Adipocyte (in vitro differentiated cells): ENCODE data around the gene PRMT2.

Experiments
- DNase-seq: peaks from one replicate; pipeline ENCODE4 v3.0.0-alpha.2; 2015; ENCODE audit warnings: low read depth
- H3K27me3 ChIP-seq: replicated peaks from 2 replicates; pipeline ENCODE4 v1.7.0; 2013; ENCODE audit warnings: mild to moderate bottlenecking, low read length, moderate library complexity; ENCODE audit not compliant: control insufficient read depth, insufficient read depth
- H3K36me3 ChIP-seq: 2 replicates; pipeline ENCODE4 v1.7.0; 2013; ENCODE audit warnings: low read length, mild to moderate bottlenecking, moderate library complexity; ENCODE audit not compliant: control insufficient read depth, insufficient read depth, severe bottlenecking
- H3K4me1 ChIP-seq: 2 replicates; pipeline ENCODE4 v1.7.0; 2013; ENCODE audit warnings: mild to moderate bottlenecking, low read length, moderate library complexity; ENCODE audit not compliant: control insufficient read depth, insufficient read depth
- H3K4me3 ChIP-seq: 2 replicates; pipeline ENCODE4 v1.7.0; 2013; ENCODE audit warnings: mild to moderate bottlenecking, low read length, moderate library complexity
- H3K9ac ChIP-seq: 2 replicates; pipeline ENCODE4 v1.7.0; 2013; ENCODE audit warnings: mild to moderate bottlenecking, low read length, moderate library complexity
- H3K9me3 ChIP-seq: 2 replicates; pipeline ENCODE4 v1.7.0; 2013; ENCODE audit warnings: mild to moderate bottlenecking, low read length, moderate library complexity; ENCODE audit not compliant: control insufficient read depth

PRMT2 gene

GRCh38 chr21:46645840-46646239 lies 10.4 kb downstream of the PRMT2 start:
- Histone ChIP-seq H3K4me1 (no peaks in the 10 kb centered on the region), H3K36me3 (peaks cover 92% of the 10 kb centered on the region), H3K9ac (no peak overlapping the region), H3K4me3 (no peak overlapping the region), H3K9me3 (no peaks in the 10 kb centered on the region), H3K27me3 (no peaks in the 10 kb centered on the region)
- DNase-seq = no peak

DNA sequence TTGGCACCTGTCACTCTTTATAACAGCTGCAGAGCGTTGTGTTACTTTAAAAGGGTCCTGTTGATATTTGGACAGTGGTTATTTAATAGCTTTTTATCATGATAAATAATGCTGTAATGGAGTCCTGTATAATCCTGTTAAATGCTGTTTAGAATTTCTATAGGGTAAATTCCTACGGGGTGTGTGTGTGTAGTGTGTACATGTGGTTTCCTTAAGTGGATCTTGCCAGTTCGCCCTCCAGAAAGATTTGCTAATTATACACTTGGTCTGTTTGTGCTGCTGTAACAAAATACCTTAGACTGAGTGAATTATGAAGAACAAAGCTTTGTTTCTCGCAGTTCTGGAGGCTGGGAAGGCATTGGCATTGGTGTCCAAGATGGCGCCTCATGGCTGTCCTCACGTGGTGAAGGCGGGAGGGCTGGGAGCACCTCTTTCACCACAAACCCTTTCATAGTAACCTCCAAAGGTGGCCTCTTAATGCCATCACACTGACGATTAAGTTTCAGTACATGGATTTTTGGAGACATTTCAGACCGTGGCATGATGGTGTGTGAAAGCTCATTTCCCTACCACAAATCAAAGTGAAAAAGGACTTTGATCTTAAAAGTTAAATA lies 11.2 kb downstream of the PRMT2 start:
- H3K9ac ChIP-seq = no peak overlapping the region
- H3K36me3 ChIP-seq = peaks cover 91% of the 10 kb centered on the region
- no peaks in the 10 kb centered on the region for H3K9me3 ChIP-seq
- no peak for DNase-seq
- H3K4me3 ChIP-seq = no peak overlapping the region
- no peaks in the 10 kb centered on the region for H3K4me1 ChIP-seq
- H3K27me3 ChIP-seq = no peaks in the 10 kb centered on the region

DNA sequence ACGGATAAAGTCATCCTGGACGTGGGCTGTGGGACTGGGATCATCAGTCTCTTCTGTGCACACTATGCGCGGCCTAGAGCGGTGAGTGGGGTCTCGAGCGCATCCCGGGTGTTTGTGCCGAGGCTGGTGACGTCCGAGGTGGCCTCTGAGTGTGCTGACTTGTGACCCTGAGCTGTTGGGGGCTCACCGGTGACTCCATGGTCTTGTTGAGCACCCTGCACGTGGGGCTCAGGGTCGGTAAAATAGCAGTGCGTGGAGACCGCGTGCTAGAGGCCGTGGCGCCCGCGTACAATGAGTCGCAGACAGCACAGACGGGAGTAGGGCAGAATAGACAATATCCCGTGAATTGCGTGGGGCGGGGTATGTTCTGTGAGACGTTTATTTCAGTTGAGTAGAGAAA lies 13.1 kb downstream of the PRMT2 start:
- Histone ChIP-seq H3K36me3 (peaks cover 97% of the 10 kb centered on the region), H3K4me1 (no peaks in the 10 kb centered on the region), H3K4me3 (no peak overlapping the region), H3K9me3 (no peaks in the 10 kb centered on the region), H3K9ac (no peak overlapping the region), H3K27me3 (no peaks in the 10 kb centered on the region)
- DNase-seq = no peak

DNA sequence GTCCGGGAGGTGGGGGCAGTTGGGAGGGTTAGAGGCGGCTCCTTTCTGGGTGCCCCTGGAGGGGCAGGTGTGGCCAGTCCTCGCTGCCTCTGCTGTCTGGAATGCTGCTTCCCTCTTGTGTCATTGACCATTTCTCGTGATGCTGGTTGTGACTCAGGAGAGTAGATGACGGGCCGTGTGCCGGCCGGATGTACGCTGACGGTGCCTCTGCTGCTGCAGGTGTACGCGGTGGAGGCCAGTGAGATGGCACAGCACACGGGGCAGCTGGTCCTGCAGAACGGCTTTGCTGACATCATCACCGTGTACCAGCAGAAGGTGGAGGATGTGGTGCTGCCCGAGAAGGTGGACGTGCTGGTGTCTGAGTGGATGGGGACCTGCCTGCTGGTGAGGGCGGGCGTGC lies 13.9 kb downstream of the PRMT2 start:
- Histone ChIP-seq H3K9ac (no peak overlapping the region), H3K36me3 (peaks cover 97% of the 10 kb centered on the region), H3K4me3 (no peak overlapping the region), H3K27me3 (no peaks in the 10 kb centered on the region), H3K9me3 (no peaks in the 10 kb centered on the region), H3K4me1 (no peaks in the 10 kb centered on the region)
- no peak for DNase-seq

- no peak for DNase-seq
- Histone ChIP-seq H3K36me3 (peaks cover 97% of the 10 kb centered on the region), H3K27me3 (no peaks in the 10 kb centered on the region)
These were observed 15.1 kb downstream of the PRMT2 start for GRCh38 chr21:46650476-46651098.

DNA sequence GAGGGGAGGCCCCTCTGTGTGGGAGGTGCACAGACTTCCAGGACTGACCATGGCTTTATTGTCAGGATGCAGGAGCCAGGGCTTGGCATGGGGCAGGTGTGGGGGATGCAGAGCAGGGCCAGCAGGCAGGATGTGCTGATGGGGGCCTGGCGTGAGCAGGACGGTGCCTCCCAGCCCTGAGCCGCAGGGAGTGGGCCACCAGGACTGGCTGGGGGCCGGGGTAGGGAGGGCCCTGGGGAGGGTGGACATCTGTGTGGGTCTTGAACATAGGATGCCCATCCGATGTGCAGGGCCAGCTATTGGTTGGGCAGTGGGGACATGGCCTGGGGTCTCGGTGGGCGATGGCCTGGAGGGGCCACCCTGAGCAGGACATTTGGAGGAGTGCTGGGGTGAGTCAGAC lies 15.6 kb downstream of the PRMT2 start:
- H3K27me3 ChIP-seq = no peaks in the 10 kb centered on the region
- H3K9me3 ChIP-seq = peaks cover 12% of the 10 kb centered on the region
- peaks cover 95% of the 10 kb centered on the region for H3K36me3 ChIP-seq
- no peak overlapping the region for H3K4me3 ChIP-seq
- H3K4me1 ChIP-seq = no peaks in the 10 kb centered on the region
- H3K9ac ChIP-seq = no peak overlapping the region
- no peak for DNase-seq

More at GRCh38 chr21:46650476-46651098, 15.1 kb downstream of the PRMT2 start:
- no peak overlapping the region for H3K9ac ChIP-seq
- H3K9me3 ChIP-seq = peaks cover 10% of the 10 kb centered on the region
- no peaks in the 10 kb centered on the region for H3K4me1 ChIP-seq
- no peak overlapping the region for H3K4me3 ChIP-seq

DNA sequence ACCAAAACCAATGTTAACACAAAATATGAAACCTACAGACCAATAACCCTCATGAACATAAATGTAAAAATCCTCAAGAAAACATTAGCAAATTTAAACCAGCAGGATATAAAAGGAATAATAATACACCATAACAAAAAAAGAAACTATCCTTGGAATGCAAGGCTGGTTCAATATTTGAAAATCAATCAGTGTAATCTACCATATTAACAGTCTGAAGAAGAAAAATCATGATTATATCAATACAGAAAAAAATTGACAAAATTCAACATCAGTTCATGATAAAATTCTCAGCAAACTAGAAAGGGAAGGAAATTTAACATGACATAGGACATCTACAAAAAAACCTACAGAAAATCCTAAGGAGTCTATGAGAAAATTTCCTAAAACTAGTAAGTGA lies 19.8 kb downstream of the PRMT2 start:
- peaks cover under 1% of the 10 kb centered on the region for H3K4me1 ChIP-seq

DNA sequence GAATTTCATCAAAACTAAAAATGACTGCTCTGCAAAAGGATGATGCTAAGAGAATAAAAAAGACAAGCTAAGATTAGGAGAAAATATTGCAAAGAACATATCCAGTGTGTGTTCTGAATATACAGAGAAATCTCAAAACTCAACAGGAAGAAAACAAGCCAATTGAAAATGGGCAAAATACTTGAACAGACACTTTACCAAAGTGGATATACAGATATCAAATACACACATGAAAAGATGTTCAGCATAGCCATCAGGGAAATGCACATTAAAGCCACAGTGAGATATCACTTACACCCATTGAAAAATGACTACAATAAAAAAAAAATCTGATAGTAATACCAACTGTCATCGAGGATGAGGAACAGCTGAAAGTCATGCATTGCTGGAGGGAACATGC lies 21.3 kb downstream of the PRMT2 start:
- H3K4me3 ChIP-seq = no peak overlapping the region
- H3K4me1 ChIP-seq = peaks cover 13% of the 10 kb centered on the region
- peaks cover 12% of the 10 kb centered on the region for H3K9me3 ChIP-seq
- no peak overlapping the region for H3K9ac ChIP-seq
- no peaks in the 10 kb centered on the region for H3K27me3 ChIP-seq
- peaks cover 62% of the 10 kb centered on the region for H3K36me3 ChIP-seq
- DNase-seq = no peak

More for the DNA sequence above, 19.8 kb downstream of the PRMT2 start:
- H3K4me3 ChIP-seq = no peak overlapping the region
- H3K9me3 ChIP-seq = peaks cover 12% of the 10 kb centered on the region
- H3K9ac ChIP-seq = no peak overlapping the region
- DNase-seq = no peak
- no peaks in the 10 kb centered on the region for H3K27me3 ChIP-seq
- H3K36me3 ChIP-seq = peaks cover 76% of the 10 kb centered on the region

GRCh38 chr21:46660505-46660904 lies 25.0 kb downstream of the PRMT2 start:
- Histone ChIP-seq H3K4me3 (no peak overlapping the region), H3K9ac (peak overlapping the region; percentile 32), H3K36me3 (peaks cover 40% of the 10 kb centered on the region), H3K27me3 (no peaks in the 10 kb centered on the region), H3K4me1 (peaks cover 13% of the 10 kb centered on the region), H3K9me3 (peaks cover 3% of the 10 kb centered on the region)
- DNase-seq = no peak

- DNase-seq = peak; percentile 82
- Histone ChIP-seq H3K4me3 (peak overlapping the region; percentile 60), H3K36me3 (peaks cover 39% of the 10 kb centered on the region), H3K27me3 (no peaks in the 10 kb centered on the region), H3K9me3 (no peaks in the 10 kb centered on the region), H3K9ac (peak overlapping the region; percentile 76), H3K4me1 (peaks cover 13% of the 10 kb centered on the region)
These were observed 25.7 kb downstream of the PRMT2 start for GRCh38 chr21:46661211-46661625.

GRCh38 chr21:46661642-46662366 lies 26.3 kb downstream of the PRMT2 start:
- peaks cover 13% of the 10 kb centered on the region for H3K4me1 ChIP-seq
- no peak for DNase-seq
- peak overlapping the region; percentile 60 for H3K4me3 ChIP-seq
- H3K36me3 ChIP-seq = peaks cover 39% of the 10 kb centered on the region
- peak overlapping the region; percentile 76 for H3K9ac ChIP-seq
- H3K27me3 ChIP-seq = no peaks in the 10 kb centered on the region
- no peaks in the 10 kb centered on the region for H3K9me3 ChIP-seq
